ENCODE measurements around the gene RDX. TPM values are rescaled to one million over a fixed set of nuclear protein-coding genes. Genes with fewer than 3 reads are reported as not detected.
"Not testable (repeated sequence)": the region's sequence is repeated elsewhere in the genome, so short reads cannot be mapped to it uniquely, and the experiment has no call there.

Gene RDX
- total RNA-seq, 1 donor from 2014 or later, result 114 TPM

- ATAC-seq (ENCODE audit: poor library complexity) (no peak), DNase-seq (no peak)
- intact Hi-C loops (cut with DNase I), result loop anchor here (10.0 kb wide), 1 partner anchor 74 kb away; no protein-coding TSS in a partner anchor
Measured at GRCh38 chr11:110290591-110291334, 5.7 kb downstream of the RDX start.

GRCh38 chr11:110289472-110289871 is 6.9 kb downstream of the RDX start:
- intact Hi-C loops (cut with DNase I), result no loop called here
- ATAC-seq (ENCODE audit: poor library complexity), result no peak
- DNase-seq, result no peak

GRCh38 chr11:110287537-110287936 is 8.9 kb downstream of the RDX start:
- no peak for DNase-seq
- intact Hi-C loops (cut with DNase I), result no loop called here
- no peak for ATAC-seq (ENCODE audit: poor library complexity)

GRCh38 chr11:110286298-110287040 is 9.9 kb downstream of the RDX start:
- no peak for DNase-seq
- ATAC-seq (ENCODE audit: poor library complexity), result no peak
- intact Hi-C loops (cut with DNase I), result no loop called here

- intact Hi-C loops (cut with DNase I), result no loop called here
- no peak for DNase-seq
- ATAC-seq (ENCODE audit: poor library complexity), result no peak
Measured at GRCh38 chr11:110283862-110284261, 12.6 kb downstream of the RDX start.

GRCh38 chr11:110280595-110280994 is 15.8 kb downstream of the RDX start:
- intact Hi-C loops (cut with DNase I); ATAC-seq (ENCODE audit: poor library complexity); DNase-seq: not testable (repeated sequence)

- intact Hi-C loops (cut with DNase I), result no loop called here
- ATAC-seq (ENCODE audit: poor library complexity), result no peak
Measured at GRCh38 chr11:110279881-110280280, 16.5 kb downstream of the RDX start.

GRCh38 chr11:110272919-110273318 is 23.5 kb downstream of the RDX start:
- ATAC-seq (ENCODE audit: poor library complexity), result no peak
- intact Hi-C loops (cut with DNase I), result no loop called here
- no peak for DNase-seq

More at GRCh38 chr11:110279881-110280280, 16.5 kb downstream of the RDX start:
- DNase-seq, result no peak

- intact Hi-C loops (cut with DNase I), result no loop called here
- ATAC-seq (ENCODE audit: poor library complexity) (no peak), DNase-seq (no peak)
Measured at GRCh38 chr11:110269996-110270395, 26.4 kb downstream of the RDX start.

- DNase-seq (no peak), ATAC-seq (ENCODE audit: poor library complexity) (no peak)
- intact Hi-C loops (cut with DNase I), result no loop called here
Measured at GRCh38 chr11:110268441-110268840, 28.0 kb downstream of the RDX start.

GRCh38 chr11:110262072-110262403 is 34.4 kb downstream of the RDX start:
- intact Hi-C loops (cut with DNase I), result no loop called here
- ATAC-seq (ENCODE audit: poor library complexity), result no peak
- no peak for DNase-seq

GRCh38 chr11:110261195-110262071 is 35.0 kb downstream of the RDX start:
- no peak for ATAC-seq (ENCODE audit: poor library complexity)

GRCh38 chr11:110253525-110253924 is 42.9 kb downstream of the RDX start:
- ATAC-seq (ENCODE audit: poor library complexity), result no peak
- DNase-seq, result no peak
- intact Hi-C loops (cut with DNase I), result no loop called here

More at GRCh38 chr11:110261195-110262071, 35.0 kb downstream of the RDX start:
- intact Hi-C loops (cut with DNase I), result no loop called here
- DNase-seq, result no peak

- intact Hi-C loops (cut with DNase I), result no loop called here
- DNase-seq (no peak), ATAC-seq (ENCODE audit: poor library complexity) (peak; percentile 95)
Measured at GRCh38 chr11:110251836-110252235, 44.6 kb downstream of the RDX start.

- no peak for DNase-seq
- peak; percentile 68 for ATAC-seq (ENCODE audit: poor library complexity)
- intact Hi-C loops (cut with DNase I), result no loop called here
Measured at GRCh38 chr11:110250168-110250567, 46.2 kb downstream of the RDX start.

GRCh38 chr11:110249766-110250165 is 46.6 kb downstream of the RDX start:
- ATAC-seq (ENCODE audit: poor library complexity), result no peak
- intact Hi-C loops (cut with DNase I), result no loop called here

GRCh38 chr11:110249066-110249465 is 47.3 kb downstream of the RDX start:
- intact Hi-C loops (cut with DNase I), result no loop called here
- no peak for ATAC-seq (ENCODE audit: poor library complexity)
- DNase-seq, result no peak

More at GRCh38 chr11:110249766-110250165, 46.6 kb downstream of the RDX start:
- DNase-seq, result no peak

- ATAC-seq (ENCODE audit: poor library complexity) (no peak), DNase-seq (no peak)
- intact Hi-C loops (cut with DNase I), result no loop called here
Measured at GRCh38 chr11:110243791-110244190, 52.6 kb downstream of the RDX start.

- ATAC-seq (ENCODE audit: poor library complexity) (no peak), DNase-seq (no peak)
- intact Hi-C loops (cut with DNase I), result no loop called here
Measured at GRCh38 chr11:110242746-110243145, 53.7 kb downstream of the RDX start.
